AG04450 (cell line): Measurements from ENCODE around the gene CAAP1. TPM values are rescaled to one million over a fixed set of nuclear protein-coding genes. Genes with fewer than 3 reads are reported as not detected.

Experiments
- CTCF ChIA-PET: fragments of 300-600, 350-600 bp; formaldehyde crosslinking; extraction: SDS; loops from one replicate; lab custom pipeline; 2022; ENCODE audit warnings: antibody characterized with exemption, inconsistent platforms; lab: Charles Lee
- POLR2A ChIA-PET: fragments of 350-600 bp; formaldehyde crosslinking; extraction: SDS; loops from one replicate; lab custom pipeline; 2021; ENCODE audit warnings: antibody characterized with exemption, inconsistent platforms; lab: Yijun Ruan, JAX
- DNase-seq: peaks from one replicate; pipeline ENCODE4 v3.0.0-alpha.2; 2011; ENCODE audit warnings: low read depth, low spot score
- H3K27ac ChIP-seq: one replicate; pipeline ENCODE4 v1.5.1; 2012; ENCODE audit warnings: low read depth, low read length, control low read depth
- H3K27me3 ChIP-seq: one replicate; pipeline ENCODE4 v1.6.0; 2012; ENCODE audit warnings: low read length; ENCODE audit not compliant: control insufficient read depth, insufficient read depth
- H3K4me3 ChIP-seq: 2 replicates; pipeline ENCODE4 v1.5.1; 2011; ENCODE audit warnings: mild to moderate bottlenecking, low read depth, low read length, control low read depth
- H3K9me3 ChIP-seq: 2 replicates; pipeline ENCODE4 v1.5.1; 2012; ENCODE audit warnings: low read length; ENCODE audit not compliant: control insufficient read depth, insufficient read depth
- polyA plus RNA-seq: library from polyadenylated mRNA; depleted of rRNA; stranded (reverse); fragments of >200 nt; gene quantifications from 2 replicates; pipeline ENCODE4 v1.2.3, GENCODE V29; 2011
- TF ChIP-seq, protein P1 (sequence below): IDR thresholded peaks from 2 replicates; pipeline ENCODE4 v1.5.1; 2011; ENCODE audit warnings: low read depth, low read length, control low read depth, inconsistent platforms

Gene CAAP1
- polyA plus RNA-seq, 1 experiment: 21.8 TPM

DNA sequence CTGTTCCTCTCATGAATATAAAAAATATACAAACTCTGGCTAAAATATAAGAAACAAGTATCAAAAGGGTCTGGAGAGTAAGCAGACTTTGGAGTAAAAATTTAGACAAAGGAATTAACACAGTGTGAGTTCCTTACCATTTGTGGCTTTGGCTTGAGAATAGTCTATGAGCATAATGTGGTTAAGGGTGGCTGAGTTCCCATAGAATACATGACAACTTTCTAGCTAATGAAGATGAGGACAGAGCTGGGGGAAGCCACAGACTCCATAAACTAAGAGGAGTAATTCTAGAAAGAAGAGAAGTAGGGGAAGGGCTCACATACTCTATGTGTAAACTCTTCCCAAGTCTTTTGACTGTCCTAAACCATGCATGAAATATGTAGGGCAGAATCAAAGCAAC, 79.4 kb downstream of the CAAP1 start:
- no peak for DNase-seq
- H3K27me3 ChIP-seq: no peaks in the 10 kb centered on the region
- no peak overlapping the region for H3K27ac ChIP-seq
- H3K9me3 ChIP-seq: no peaks in the 10 kb centered on the region
- TF ChIP-seq, protein P1, sequence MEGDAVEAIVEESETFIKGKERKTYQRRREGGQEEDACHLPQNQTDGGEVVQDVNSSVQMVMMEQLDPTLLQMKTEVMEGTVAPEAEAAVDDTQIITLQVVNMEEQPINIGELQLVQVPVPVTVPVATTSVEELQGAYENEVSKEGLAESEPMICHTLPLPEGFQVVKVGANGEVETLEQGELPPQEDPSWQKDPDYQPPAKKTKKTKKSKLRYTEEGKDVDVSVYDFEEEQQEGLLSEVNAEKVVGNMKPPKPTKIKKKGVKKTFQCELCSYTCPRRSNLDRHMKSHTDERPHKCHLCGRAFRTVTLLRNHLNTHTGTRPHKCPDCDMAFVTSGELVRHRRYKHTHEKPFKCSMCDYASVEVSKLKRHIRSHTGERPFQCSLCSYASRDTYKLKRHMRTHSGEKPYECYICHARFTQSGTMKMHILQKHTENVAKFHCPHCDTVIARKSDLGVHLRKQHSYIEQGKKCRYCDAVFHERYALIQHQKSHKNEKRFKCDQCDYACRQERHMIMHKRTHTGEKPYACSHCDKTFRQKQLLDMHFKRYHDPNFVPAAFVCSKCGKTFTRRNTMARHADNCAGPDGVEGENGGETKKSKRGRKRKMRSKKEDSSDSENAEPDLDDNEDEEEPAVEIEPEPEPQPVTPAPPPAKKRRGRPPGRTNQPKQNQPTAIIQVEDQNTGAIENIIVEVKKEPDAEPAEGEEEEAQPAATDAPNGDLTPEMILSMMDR: no peak
- POLR2A ChIA-PET: no interaction called here
- CTCF ChIA-PET: interaction anchor here (0.6 kb wide), 1 partner anchor 520 kb away, joined by 3 read pairs; no protein-coding TSS in a partner anchor
- H3K4me3 ChIP-seq: no peak overlapping the region

DNA sequence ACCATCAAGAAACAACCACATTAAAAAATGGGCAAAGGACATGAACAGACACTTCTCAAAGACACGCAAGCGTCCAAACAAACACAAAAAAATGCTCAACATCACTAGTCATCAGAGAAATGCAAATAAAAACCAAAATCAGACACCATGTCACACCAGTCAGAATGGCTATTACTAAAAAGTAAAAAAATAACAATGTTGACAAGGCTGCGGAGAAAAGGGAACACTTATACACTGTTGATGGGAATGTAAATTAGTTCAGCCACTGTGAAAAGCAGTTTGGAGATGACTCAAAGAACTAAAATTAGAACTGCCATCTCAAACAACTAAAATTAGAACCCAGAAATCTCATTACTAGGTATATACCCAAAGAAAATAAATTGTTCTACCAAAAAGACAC, 80.4 kb downstream of the CAAP1 start:
- H3K27me3 ChIP-seq: no peaks in the 10 kb centered on the region
- no peaks in the 10 kb centered on the region for H3K9me3 ChIP-seq
- H3K27ac ChIP-seq: no peak overlapping the region
- DNase-seq: no peak
- TF ChIP-seq, protein P1: no peak
- no peak overlapping the region for H3K4me3 ChIP-seq
- CTCF ChIA-PET: no interaction called here
- POLR2A ChIA-PET: no interaction called here

GRCh38 chr9:26811106-26811505, 81.5 kb downstream of the CAAP1 start:
- Histone ChIP-seq H3K9me3 (no peaks in the 10 kb centered on the region), H3K27me3 (no peaks in the 10 kb centered on the region), H3K4me3 (no peak overlapping the region), H3K27ac (no peak overlapping the region)
- DNase-seq: no peak
- POLR2A ChIA-PET: no interaction called here
- CTCF ChIA-PET: no interaction called here
- TF ChIP-seq, protein P1: no peak

- CTCF ChIA-PET: no interaction called here
- TF ChIP-seq, protein P1: no peak
- Histone ChIP-seq H3K27ac (no peak overlapping the region), H3K4me3 (no peak overlapping the region), H3K27me3 (no peaks in the 10 kb centered on the region), H3K9me3 (no peaks in the 10 kb centered on the region)
- no peak for DNase-seq
- POLR2A ChIA-PET: no interaction called here
Observed at GRCh38 chr9:26809795-26810194, 82.8 kb downstream of the CAAP1 start.

DNA sequence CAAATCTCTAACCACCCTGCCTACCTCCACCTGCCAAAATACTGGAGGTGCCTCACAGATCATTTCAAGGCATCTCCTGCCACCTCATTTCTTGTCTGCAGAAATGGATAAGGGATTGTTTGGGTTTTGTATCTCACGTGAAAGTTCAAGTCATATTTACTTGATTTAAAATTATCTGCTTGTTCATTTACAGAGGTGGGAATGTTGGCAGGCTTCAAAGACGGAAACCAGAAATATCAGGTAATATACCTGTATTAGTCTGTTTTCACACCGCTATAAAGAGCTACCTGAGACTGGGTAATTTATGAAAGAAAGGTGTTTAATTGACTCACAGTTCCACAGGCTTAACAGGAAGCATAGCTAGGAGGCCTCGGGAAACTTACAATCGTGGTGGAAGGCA, 85.4 kb downstream of the CAAP1 start:
- H3K27ac ChIP-seq: no peak overlapping the region
- POLR2A ChIA-PET: no interaction called here
- TF ChIP-seq, protein P1: no peak
- no peak overlapping the region for H3K4me3 ChIP-seq
- no peaks in the 10 kb centered on the region for H3K27me3 ChIP-seq
- no peaks in the 10 kb centered on the region for H3K9me3 ChIP-seq
- DNase-seq: no peak
- CTCF ChIA-PET: interaction anchor here (1.4 kb wide), 1 partner anchor 65 kb away, joined by 3 read pairs; no protein-coding TSS in a partner anchor
